GM12873 (cell line): Measurements from ENCODE around the gene LEMD1.

Source experiments
- CTCF ChIP-seq: IDR thresholded peaks from 2 replicates; pipeline ENCODE4 v1.5.1; 2012; ENCODE audit warnings: low read depth, mild to moderate bottlenecking, moderate library complexity, low read length, control low read depth; ENCODE audit not compliant: insufficient read depth; ENCODE audit errors: missing control alignments

Gene LEMD1

GRCh38 chr1:205395616-205396015 lies 26.2 kb downstream of the LEMD1 start:
- TF ChIP-seq CTCF = no peak

- no peak for TF ChIP-seq CTCF
These were observed 29.2 kb downstream of the LEMD1 start for GRCh38 chr1:205392650-205393049.

- TF ChIP-seq CTCF = no peak
These were observed 30.5 kb downstream of the LEMD1 start for GRCh38 chr1:205391386-205391785.

GRCh38 chr1:205387845-205388244 lies 34.0 kb downstream of the LEMD1 start:
- TF ChIP-seq CTCF = no peak

GRCh38 chr1:205382561-205382960 lies 39.3 kb downstream of the LEMD1 start:
- no peak for TF ChIP-seq CTCF

- TF ChIP-seq CTCF = no peak
These were observed 40.6 kb downstream of the LEMD1 start for GRCh38 chr1:205381305-205381704.

GRCh38 chr1:205380882-205381281 lies 41.0 kb downstream of the LEMD1 start:
- TF ChIP-seq CTCF = no peak
